Esophagus (tissue), 2 donors: ENCODE data around the gene JAM3. TPM values are rescaled to one million over a fixed set of nuclear protein-coding genes. Genes with fewer than 3 reads are reported as not detected.

Experiments
- H3K27ac ChIP-seq, 2 donors: one replicate each; pipeline ENCODE4 v1.5.1; 2013; ENCODE audit warnings: low read depth in 2 of 2, mild to moderate bottlenecking in 2 of 2, inconsistent platforms in 1 of 2, low read length in 1 of 2, moderate library complexity in 1 of 2
- H3K27me3 ChIP-seq, 2 donors: one replicate each; pipeline ENCODE4 v1.6.1; 2013; ENCODE audit warnings: low read length in 2 of 2, control low read depth in 1 of 2, mild to moderate bottlenecking in 1 of 2; ENCODE audit not compliant: insufficient read depth in 2 of 2, control insufficient read depth in 1 of 2
- H3K36me3 ChIP-seq, 2 donors: one replicate each; pipeline ENCODE4 v1.6.1; 2013; ENCODE audit warnings: low read length in 1 of 2; ENCODE audit not compliant: control insufficient read depth in 2 of 2, insufficient read depth in 2 of 2
- H3K4me1 ChIP-seq, 2 donors: one replicate each; pipeline ENCODE4 v1.6.1; 2013; ENCODE audit warnings: low read length in 1 of 2; ENCODE audit not compliant: control insufficient read depth in 2 of 2, insufficient read depth in 2 of 2
- H3K4me3 ChIP-seq, 2 donors: one replicate each; pipeline ENCODE4 v1.5.1; 2013; ENCODE audit warnings: low read length in 2 of 2, mild to moderate bottlenecking in 2 of 2, low read depth in 1 of 2, moderate library complexity in 1 of 2
- H3K9me3 ChIP-seq, 2 donors: one replicate each; pipeline ENCODE4 v1.6.1; 2013; ENCODE audit warnings: mild to moderate bottlenecking in 2 of 2, low read depth in 1 of 2, low read length in 1 of 2, moderate library complexity in 1 of 2; ENCODE audit not compliant: control insufficient read depth in 2 of 2, insufficient read depth in 1 of 2
- WGBS, 2 donors: extraction: QIAGEN DNeasy Blood & Tissue Kit; methylation state at CpG; one replicate each; pipeline ENCODE4 v1.1.7; 2013; 5-methylcytosine and 5-hydroxymethylcytosine counted together
- polyA plus RNA-seq, 2 donors: library from polyadenylated mRNA; stranded (reverse); fragments of 200-250 nt; gene quantifications; one replicate each; pipeline ENCODE4 v1.2.3, GENCODE V29; 2013
- donor health status: healthy with polysubstance abuse.
- donor health status: Bipolar disorder and iron deficiency.

Gene JAM3
- polyA plus RNA-seq, 2 donors: 2.5 to 5.5 TPM

DNA sequence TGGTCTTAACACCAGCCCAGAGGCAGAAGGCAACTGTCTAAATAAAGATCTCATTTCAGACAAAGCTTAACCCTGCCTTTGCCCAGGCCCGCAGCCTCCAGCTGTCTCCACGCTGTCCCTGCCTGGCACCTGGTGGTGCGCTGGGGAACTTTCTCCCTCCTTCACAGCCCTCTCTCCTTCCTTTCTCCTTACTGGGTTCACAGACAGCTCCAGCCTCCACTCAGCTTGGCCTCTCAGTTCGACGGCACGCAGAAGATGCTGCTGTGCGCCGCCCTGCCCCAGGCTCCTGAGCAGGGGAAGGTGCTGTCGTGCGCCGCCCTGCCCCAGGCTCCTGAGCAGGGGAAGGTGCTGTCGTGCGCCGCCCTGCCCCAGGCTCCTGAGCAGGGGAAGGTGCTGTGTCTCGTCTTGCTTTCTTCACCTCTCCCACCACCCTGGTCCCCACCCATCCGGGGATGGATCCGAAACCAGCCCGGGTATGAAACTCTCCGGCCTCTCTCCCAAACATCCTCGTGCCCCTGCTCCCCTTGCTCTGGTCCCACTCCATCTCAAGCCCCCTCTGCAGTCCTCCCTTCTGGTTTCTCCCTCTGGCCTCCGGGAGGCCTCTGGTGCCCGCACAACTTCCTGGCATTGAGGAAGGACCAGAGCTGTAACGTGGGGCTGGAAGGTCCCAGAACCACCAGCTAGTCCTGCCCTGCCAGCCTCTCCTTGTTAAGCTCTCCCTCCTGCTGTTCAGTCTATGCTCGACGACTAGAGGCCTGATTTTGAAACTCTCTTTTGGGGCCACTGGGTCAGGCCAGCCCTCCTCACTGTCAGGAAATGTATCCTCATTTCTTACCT, 22.9 kb upstream of the JAM3 start:
- WGBS, 2 donors: 56 to 64% methylated on average over 25 of the region's 25 CpGs
- peak overlapping the region in 1 of 2 donors; percentile 56 for H3K27ac ChIP-seq
- peaks cover 3 to 18% of the 10 kb centered on the region in 2 donors for H3K4me1 ChIP-seq
- no peaks in the 10 kb centered on the region for H3K27me3 ChIP-seq
- no peaks in the 10 kb centered on the region for H3K36me3 ChIP-seq
- H3K4me3 ChIP-seq: no peak overlapping the region
- no peaks in the 10 kb centered on the region for H3K9me3 ChIP-seq

DNA sequence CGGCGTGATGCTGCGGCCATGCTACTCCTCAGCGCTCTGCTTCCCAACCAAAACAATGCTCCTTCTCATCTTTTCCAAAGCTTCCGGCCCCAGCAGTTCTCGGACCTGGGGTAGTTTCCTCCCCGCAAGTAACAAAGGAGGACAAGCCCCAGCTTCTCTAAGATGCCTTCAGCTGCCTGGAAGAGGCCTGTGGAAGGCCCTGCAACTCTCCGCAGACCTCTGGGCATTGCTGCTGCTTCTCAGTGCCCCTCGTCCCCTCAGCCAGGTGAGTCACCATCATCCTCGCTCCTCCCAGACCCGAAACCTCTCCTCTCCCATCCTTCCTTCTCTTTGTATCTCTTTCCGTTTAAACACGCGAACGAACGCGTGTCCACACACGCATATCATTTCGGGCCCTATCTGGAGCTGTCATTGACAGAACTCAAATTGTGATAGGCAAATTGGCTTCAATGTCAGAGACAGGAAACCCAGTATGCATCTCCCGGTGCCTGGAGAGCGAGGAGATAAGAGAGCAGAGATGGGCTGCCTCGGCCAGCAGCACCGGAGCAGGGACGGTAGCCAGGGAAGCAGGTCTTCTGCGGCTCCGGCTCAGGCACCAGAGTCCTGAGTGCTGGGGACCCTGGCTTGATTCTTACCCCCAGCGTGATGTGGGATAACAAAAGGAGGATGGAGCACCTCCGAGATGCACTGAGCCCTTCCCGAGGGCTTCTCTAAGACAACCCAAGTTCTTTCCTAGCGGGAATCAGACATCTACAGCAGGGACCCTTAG, 22.0 kb upstream of the JAM3 start:
- Histone ChIP-seq H3K27ac (peak overlapping the region; percentile 30 to 78), H3K36me3 (no peaks in the 10 kb centered on the region), H3K4me1 (peaks cover under 1 to 11% of the 10 kb centered on the region in 2 donors), H3K9me3 (no peaks in the 10 kb centered on the region), H3K4me3 (no peak overlapping the region), H3K27me3 (no peaks in the 10 kb centered on the region)
- WGBS, 2 donors: 77 to 81% methylated on average over 30 of the region's 30 CpGs

DNA sequence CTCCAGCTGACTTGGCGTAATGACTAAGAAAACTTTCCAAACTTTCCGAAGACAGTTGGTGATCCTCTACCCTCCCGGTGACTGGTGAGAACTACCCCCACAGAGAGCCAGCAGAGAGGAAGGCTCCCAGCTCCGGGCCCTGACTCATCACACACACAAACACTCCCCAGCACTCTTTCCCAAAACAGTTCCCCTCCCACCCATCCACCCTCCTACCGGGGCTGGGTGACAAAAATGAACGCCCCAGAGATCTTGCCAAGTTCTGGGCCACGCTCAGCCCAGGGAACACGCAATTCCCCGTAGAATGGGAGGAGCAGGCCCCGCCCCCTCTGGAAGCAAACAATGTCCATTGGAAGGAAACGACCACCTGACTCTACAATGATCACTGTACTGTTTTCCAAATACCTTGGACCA, 21.3 kb upstream of the JAM3 start:
- Histone ChIP-seq H3K9me3 (no peaks in the 10 kb centered on the region), H3K27me3 (no peaks in the 10 kb centered on the region), H3K27ac (peak overlapping the region; percentile 30 to 78), H3K4me1 (peaks cover 0 to 9% of the 10 kb centered on the region in 2 donors), H3K4me3 (no peak overlapping the region), H3K36me3 (no peaks in the 10 kb centered on the region)
- WGBS, 2 donors: 21 to 36% methylated on average over 11 of the region's 11 CpGs

DNA sequence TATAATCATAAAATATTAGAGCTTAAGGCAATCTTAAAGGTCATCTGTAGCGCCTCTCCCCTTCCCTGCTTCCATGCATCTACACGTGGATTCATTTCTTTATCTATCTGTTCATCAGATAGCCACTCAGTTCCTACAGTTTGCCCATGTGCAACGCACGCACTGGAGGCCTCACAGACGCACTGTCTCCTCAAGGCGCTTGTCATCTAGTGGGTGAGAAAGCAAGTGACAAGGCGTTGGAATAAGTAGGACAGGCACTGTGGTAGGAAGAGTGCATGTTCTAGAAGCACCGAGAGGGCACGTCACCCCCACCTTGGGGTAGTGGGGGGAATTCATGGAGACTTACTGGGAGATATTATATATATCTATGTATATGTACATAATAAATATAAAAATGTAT, 20.8 kb upstream of the JAM3 start:
- no peaks in the 10 kb centered on the region for H3K36me3 ChIP-seq
- no peak overlapping the region for H3K4me3 ChIP-seq
- no peaks in the 10 kb centered on the region for H3K27me3 ChIP-seq
- peaks cover 0 to 11% of the 10 kb centered on the region in 2 donors for H3K4me1 ChIP-seq
- H3K27ac ChIP-seq: peak overlapping the region in 1 of 2 donors; percentile 52
- 76% methylated on average over 9 of the region's 9 CpGs for WGBS, 2 donors
- no peaks in the 10 kb centered on the region for H3K9me3 ChIP-seq

DNA sequence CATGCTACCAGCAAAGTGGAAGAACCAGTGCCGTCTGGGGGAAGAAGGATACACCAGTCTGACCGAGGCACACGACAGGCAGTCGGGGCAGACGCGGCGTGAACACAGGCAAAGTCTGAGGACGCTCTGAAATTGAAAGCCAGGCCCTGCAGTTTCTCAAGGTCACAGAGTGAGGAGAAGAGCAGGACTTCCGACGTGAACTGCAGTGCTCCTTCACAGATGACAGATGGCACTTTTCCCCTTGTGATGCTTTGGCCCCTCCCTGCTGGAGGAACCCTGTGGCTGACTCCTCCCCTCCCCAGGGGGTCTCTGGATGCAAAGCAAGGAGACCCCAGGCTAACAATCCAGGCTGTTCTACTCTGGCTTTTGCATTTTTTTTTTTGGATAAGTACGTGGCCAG, 19.6 kb upstream of the JAM3 start:
- WGBS, 2 donors: 44 to 48% methylated on average over 11 of the region's 11 CpGs

DNA sequence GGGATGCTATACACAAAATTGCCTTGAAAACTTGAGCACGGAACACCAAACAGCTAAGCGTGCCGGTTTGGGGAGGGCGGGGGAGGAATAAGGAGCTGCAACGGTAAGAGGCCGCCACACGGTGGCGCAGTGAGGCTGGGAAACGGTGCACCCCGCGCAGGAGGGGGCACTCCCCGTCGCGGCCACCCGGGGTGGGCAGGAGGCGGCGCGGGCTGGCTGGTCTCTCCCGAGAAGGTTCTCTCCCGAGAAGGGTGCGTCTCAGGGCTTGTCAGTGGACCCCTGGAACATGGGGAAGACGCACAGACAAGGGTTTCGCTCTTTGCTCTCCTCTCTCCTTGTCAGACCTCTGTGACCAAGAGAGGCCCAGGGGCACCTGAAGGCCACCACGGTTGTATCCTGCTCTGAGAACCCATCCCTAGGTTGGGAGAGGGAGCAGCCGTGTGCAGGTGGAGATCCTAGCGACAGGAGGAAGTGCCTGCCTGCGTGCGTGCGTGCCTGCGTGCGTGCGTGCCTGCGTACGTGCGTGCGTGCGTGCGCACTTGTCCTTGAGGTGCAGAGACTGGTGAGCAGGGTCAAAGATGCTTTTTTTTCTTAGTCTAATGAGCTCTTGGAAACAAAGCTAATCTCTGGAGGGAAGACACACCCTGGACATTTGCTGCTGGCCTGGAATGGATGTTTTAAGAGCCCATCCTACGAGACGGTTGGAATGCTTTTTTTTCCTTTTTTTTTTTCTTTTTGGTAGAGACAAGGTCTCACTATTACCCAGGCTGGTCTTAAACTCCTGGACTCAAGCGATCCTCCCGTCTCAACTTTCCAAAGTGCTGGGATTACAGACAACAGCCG, 18.1 kb upstream of the JAM3 start:
- no peaks in the 10 kb centered on the region for H3K9me3 ChIP-seq
- no peaks in the 10 kb centered on the region for H3K36me3 ChIP-seq
- peak overlapping the region in 1 of 2 donors; percentile 53 for H3K27ac ChIP-seq
- H3K4me3 ChIP-seq: peak overlapping the region in 1 of 2 donors; percentile 14
- H3K4me1 ChIP-seq: peaks cover 0 to 11% of the 10 kb centered on the region in 2 donors
- WGBS, 2 donors: 36 to 39% methylated on average over 41 to 43 of the region's 43 CpGs
- H3K27me3 ChIP-seq: no peaks in the 10 kb centered on the region

More for the DNA sequence above, 19.6 kb upstream of the JAM3 start:
- H3K36me3 ChIP-seq: no peaks in the 10 kb centered on the region
- H3K9me3 ChIP-seq: no peaks in the 10 kb centered on the region
- H3K4me3 ChIP-seq: no peak overlapping the region
- peaks cover 0 to 11% of the 10 kb centered on the region in 2 donors for H3K4me1 ChIP-seq
- H3K27me3 ChIP-seq: no peaks in the 10 kb centered on the region
- H3K27ac ChIP-seq: no peak overlapping the region

DNA sequence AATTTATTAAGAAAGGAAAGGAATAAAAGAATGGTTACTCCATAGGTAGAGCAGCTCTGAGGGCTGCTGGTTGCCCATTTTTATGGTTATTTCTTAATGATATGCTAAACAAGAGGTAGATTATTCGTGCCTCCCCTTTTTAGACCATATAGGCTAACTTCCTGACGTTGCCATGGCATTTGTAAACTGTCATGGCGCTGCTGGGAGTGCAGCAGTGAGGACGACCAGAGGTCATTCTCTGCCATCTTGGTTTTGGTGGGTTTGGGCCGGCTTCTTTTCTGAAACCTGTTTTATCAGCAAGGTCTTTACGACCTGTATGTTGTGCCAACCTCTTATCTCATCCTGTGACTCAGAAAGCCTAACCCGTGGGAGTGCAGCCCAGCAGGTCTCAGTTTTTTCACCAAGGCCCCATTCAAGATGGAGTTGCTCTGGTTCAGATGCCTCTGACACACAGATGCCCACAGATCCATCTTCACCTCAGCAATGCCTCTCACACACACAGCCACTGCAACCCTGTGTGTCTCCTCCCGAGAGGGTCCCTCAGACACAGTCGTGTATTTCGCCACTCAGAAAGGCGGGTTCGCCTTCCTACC, 16.4 kb upstream of the JAM3 start:
- Histone ChIP-seq H3K4me1 (peaks cover 0 to 9% of the 10 kb centered on the region in 2 donors), H3K27me3 (no peaks in the 10 kb centered on the region), H3K27ac (no peak overlapping the region), H3K4me3 (no peak overlapping the region), H3K9me3 (no peaks in the 10 kb centered on the region), H3K36me3 (no peaks in the 10 kb centered on the region)
- 70 to 76% methylated on average over 12 of the region's 12 CpGs for WGBS, 2 donors

DNA sequence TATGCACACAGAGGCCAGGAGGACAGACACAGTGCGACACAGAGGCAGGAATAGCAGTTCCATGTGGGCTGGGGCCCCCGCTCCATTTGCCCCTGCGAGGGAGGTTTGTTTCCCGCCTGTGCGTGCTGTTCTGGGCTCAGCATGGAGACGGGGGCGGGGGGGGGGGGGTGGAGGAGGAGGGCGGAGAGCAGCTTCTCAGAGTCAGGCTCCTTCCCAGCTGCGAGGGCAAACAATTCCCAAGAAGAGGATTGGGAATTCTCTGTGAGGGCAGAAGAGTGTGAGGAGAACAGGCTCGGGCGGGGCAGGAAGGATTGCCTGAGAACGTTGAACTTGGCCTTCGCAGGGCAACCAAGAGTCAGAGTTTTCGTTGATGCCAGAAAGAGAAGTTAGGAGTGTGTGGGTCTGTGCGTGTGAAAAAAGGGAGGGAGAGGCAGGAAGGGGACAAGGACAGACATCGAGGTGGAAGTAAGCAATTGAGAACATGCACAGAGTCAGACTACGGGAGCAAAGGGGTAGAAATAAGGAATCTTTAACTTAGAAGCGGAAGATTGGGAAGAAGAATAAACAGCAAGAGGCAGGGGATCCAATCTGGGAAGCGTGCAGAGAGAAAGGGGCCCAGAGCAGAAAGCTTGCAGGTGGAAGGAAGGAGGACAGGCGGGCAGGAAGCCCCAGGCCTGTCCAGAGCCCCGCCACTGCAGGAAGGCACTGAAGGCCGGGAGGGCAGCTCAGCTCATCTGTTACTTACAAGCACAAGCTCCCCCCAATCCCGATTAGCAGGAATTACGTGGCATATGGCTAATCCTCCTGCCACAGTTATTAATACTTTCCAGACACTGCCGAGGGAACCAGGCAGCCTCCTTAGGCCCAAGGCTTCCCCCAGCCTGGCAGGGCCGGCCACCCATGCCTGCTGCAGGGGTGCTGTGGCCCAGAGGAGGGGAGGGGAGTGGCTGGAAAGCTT, 15.6 kb upstream of the JAM3 start:
- Histone ChIP-seq H3K27me3 (no peaks in the 10 kb centered on the region), H3K36me3 (no peaks in the 10 kb centered on the region), H3K27ac (peak overlapping the region in 1 of 2 donors; percentile 6), H3K4me1 (peaks cover 0 to 9% of the 10 kb centered on the region in 2 donors), H3K9me3 (no peaks in the 10 kb centered on the region), H3K4me3 (no peak overlapping the region)
- WGBS, 2 donors: 59 to 61% methylated on average over 26 of the region's 26 CpGs
